ENCODE data around the gene STARD13.

STARD13 gene

DNA sequence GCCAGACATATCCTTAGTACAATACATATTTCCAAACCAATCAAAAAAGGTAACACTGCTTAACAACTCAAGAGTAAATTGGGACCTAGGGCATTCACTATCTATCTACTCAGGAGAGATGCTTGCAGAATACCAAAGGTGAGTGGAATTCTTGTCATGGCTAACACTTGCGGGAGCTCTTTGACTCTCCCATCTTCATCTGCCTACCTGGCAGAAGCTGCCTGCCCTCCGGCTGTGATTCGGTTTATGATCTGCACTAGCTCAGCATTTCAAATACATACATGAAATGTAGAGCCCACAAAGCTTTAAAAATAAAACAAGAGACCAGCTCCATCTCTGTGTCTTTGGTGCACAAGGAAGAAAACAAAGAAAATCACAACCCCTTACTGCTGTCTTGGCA lies 127.3 kb downstream of the STARD13 start:
- in situ Hi-C loops (cut with MboI; ENCODE audit: low sequenced_read_pairs), result no loop called here

DNA sequence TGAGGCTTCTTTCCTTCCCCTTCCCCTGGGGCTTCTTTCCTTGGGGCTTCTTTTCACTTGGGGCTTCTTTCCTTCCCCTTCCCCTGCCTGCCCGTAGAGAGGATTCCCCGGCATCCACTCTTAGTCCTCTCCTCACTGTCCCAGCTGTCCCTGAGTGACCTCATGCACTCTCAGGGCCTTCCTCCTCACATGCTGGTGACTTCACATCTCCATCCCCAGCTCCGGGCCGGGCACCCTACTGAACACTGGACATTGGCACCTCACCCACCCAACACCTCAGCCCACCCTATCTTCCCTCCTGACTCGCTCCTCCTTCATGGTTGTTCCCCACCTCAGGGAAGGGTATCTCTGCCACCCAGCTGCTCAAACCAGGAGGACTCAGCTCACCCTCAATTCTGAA lies 130.6 kb downstream of the STARD13 start:
- in situ Hi-C loops (cut with MboI; ENCODE audit: low sequenced_read_pairs), result no loop called here

DNA sequence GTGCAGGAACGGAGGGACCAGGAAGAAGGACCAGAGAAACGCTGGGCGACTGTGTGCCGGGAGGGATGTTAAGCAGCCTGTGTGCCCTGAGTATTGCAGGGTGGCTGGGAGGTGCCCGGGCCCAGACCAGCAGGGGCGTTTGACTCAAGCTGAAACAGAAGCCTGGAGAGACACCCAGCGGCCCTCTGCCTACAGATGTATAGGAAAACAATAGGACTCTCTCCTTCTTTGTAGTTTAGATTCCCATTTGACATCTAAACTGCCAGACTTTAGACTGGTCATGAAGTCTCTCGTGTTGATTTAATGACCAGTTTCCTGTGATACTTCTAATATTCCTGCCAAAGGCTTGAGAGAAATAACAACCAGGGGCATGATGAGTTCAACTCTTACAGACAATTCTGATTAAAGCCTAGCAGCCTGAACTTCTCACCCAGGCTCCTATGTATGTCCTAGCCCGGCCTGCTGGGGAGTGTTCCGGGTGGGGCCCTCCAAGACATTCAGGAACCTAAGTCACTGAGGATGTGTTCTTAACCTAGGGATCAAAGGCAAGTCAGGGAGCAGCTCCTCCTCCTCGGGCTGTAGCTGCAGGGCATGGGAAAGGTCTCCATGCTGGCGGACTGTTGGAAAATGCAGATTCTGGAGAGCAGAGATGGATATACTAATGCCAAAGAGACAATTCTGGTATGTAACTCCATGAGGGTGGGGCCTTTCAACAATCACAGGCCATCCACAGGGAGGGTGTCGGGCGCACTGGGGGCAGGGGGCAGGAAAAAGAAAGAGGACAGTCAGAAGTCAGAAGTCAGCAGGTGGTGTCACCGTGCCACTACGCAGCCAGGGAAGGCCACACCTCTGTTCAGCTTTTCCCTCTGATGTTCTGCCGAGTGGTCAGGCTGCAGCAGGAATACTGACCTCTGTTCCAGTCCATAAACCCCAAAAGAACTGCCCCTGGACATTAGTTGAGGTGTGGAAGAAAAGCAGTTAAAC lies 131.8 kb downstream of the STARD13 start:
- in situ Hi-C loops (cut with MboI; ENCODE audit: low sequenced_read_pairs), result no loop called here

DNA sequence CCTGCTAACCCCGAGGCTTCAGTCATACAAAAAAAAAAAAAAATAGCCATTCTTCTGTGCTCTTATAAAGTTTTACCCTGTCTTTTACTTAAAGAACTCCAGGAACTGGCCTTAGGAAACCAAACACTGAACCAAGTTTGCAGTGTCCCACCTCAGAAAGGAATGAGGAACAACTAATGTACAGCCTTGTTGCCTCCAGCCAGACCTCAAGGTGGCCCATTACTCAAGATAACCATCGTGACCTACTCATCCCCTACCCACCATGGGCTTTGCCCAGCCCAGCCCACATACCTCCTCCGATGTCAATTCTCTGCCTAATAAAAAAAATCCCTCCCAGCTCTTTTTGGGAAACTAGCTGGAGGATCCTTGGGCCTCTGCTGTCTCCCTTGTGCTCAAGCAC lies 133.2 kb downstream of the STARD13 start:
- in situ Hi-C loops (cut with MboI; ENCODE audit: low sequenced_read_pairs), result no loop called here

DNA sequence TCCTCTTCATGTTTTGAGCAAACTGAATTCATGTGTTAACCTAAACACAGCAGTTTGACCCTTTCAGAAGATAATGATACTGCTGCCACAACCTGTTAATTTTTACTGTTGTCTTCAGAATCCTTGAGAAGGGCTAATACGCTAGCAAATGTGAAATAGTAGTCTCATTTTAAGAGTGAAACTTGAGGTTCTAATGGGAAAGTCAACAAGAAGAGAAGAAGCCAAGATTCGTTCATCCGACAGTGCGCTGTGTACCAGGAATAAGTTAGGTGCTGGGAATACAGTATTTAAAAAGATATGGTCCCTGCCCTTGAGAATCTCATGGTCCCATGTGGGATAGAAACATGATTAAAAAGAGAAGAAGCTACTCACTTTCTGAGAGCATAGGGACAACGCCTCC lies 134.9 kb downstream of the STARD13 start:
- in situ Hi-C loops (cut with MboI; ENCODE audit: low sequenced_read_pairs), result no loop called here

DNA sequence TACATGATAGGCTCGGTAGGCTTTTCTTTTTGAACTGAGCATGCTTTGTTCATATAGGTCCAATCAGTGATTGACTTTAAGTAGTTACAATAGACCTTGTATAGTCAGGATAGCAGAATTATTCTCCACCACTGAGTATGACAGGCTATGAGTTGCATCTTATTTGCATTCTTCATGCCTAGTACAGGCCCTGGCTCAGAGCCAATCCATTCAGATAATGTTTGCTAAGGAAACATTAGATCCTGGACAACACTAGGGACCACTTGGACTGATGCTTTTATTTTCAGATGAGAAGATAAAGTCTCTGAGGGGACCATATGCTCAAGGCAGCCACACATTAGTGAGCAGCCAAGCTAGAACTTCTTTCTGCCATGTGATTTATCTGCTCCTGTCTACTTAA lies 135.4 kb downstream of the STARD13 start:
- in situ Hi-C loops (cut with MboI; ENCODE audit: low sequenced_read_pairs), result no loop called here

DNA sequence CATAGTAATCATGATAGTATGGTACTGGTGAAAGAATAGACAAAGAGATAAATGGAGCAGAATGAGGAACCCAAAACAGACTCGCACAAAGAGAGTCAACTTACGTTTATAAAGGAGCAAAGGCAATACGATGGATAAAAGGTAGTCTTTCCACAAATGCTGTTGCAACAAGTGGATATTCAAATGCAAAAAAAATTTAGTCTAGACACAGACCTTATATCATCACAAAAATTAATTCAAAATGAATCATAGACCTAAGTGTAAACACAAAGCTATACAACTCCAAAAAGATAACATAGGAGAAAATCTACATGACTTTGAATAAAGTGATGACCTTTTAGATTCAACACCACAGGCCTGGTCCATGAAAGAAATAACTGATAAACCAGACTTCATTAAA lies 137.7 kb downstream of the STARD13 start:
- in situ Hi-C loops (cut with MboI; ENCODE audit: low sequenced_read_pairs), result no loop called here

DNA sequence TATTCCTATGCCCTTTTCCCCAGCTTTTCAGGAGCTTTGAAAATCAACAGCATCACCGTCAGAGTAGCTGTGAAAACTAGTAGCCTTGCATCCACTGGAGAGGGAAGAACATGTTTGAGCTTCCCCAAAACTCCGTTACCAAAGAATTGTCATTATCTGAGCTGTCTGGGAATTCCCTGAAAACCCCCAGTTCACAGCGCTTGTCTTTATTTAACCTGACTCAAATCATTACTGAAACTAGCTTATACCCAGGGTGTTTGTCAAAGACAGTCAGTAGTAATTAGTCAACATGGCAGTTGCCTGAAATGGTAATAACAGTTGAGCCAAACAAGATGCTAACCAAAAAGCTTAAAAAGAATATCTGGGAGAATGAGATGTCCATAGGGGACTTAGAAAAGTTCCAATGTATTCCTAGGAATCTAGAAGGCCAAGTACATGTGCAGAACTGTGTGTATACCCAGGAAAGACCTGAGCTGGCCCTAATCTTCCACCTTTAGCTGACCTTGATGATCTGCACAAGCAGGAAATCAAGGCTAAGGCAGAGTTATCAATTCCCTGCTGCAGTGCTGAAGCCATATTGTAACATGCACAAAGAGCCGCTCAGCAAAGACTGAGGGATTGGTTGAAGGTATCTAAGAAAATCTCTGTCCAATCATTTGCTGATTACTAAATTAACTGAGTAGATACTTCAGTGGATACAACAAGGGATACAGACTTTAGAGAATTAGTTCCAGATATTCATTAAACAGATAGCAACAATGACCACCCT lies 138.5 kb downstream of the STARD13 start:
- in situ Hi-C loops (cut with MboI; ENCODE audit: low sequenced_read_pairs), result no loop called here

DNA sequence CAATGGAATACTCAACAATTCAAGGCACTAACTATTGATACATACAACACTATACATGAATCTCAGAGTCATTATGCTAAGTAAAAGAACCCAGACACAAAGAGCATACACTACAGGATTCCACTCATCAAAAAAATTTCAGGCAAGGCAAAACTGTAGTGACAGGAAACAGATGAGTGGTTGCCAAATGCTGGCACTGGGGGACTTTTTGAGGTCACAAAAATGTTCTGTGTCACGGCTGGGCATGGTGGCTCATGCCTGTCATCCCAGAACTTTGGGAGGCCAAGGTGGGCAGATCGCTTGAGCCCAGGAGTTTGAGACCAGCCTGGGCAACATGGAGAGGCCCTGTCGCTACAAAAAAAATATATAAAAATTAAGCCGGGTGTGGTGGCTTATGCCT lies 139.9 kb downstream of the STARD13 start:
- in situ Hi-C loops (cut with MboI; ENCODE audit: low sequenced_read_pairs), result no loop called here

DNA sequence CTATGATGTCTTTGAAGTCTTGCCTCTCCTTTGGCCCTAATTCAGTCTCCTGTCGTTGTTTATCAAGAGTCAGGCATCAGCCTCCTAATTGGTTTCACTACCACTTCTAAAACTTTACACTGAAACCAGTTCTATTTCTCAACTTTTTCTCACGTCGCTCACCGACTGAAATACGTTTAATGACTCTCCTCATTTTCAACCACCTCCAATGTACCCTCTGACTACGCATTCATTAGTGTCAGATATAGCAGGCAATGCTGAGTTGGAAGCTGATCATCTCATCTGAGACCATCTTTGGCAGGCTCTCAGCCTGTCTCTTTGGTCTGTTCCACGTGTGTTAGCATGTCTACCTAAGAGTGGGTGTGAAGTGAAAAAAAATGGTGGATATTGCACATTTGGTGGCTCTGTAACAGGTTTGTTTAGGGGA lies 141.2 kb downstream of the STARD13 start:
- in situ Hi-C loops (cut with MboI; ENCODE audit: low sequenced_read_pairs), result no loop called here

DNA sequence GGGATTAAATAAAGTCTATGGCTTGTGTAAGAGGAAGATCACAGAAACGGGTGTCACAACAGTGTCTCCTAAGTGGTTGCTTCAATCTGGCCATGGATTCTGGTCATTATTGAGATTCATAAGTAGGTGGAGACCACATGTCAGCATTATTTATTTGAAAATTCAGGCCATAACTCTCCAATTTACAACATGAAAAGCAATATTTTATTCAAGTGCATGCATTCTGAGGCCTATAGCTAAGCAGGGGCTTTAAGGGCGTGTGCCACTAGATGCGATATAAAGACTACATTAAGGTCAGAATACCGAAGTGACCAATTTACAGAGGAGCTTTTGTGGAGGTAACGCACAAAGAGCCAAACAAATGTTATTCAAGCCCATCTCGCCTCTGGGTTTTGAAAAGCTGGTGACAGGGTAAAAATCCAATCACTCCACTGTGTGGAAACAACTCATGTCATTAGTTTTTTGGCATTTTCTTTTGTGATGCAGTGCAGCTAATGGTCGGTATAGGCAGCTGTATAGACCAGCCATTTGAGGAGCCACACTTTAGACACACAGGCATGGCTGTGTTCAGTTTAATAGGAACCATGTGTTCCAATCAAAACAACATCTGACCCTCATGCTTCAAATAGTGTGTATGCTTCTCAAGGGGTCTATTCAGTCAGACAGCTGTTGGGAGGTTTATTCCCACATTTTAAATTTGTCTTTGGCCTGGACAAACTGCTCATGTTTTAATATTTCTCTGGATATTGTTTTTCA lies 145.6 kb downstream of the STARD13 start:
- in situ Hi-C loops (cut with MboI; ENCODE audit: low sequenced_read_pairs), result no loop called here

DNA sequence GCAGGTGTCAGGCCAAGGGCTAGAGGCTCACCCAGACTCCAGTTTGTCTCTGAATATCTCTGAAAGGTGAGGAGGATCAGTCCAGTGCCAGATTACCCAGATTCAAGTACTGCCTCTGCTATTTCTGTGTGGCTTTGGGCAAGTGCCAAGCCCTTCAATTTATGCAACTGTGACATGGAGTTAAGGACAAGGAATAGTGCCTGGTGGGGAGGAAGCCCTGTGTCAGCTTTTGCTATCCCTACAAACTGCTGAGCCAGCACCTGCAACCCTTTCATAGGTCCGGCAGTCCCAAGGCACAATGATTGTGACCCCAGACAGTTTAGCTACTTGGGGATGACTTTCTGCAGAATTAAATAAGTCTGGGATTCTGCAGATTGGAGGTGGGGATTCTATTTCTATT lies 146.4 kb downstream of the STARD13 start:
- in situ Hi-C loops (cut with MboI; ENCODE audit: low sequenced_read_pairs), result no loop called here

DNA sequence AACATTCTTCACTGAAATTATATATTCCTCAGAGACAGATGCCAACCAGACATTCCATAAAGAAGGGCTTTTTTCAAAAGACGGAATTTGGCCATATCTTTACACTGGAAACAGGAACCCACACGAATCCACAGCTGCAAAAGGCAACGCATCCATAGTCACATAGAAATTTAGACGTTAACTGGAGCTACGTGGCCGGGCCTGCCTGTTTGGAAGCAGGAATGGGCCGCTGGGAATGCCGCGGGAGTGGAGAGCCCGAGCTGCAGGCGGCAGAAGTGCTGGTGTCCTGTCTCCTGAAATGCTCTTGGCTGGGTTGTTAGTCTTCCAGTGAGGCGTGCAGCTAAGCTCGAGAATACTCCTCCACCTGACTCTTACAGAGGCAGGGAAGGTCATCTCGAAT lies 147.1 kb downstream of the STARD13 start:
- in situ Hi-C loops (cut with MboI; ENCODE audit: low sequenced_read_pairs), result no loop called here

DNA sequence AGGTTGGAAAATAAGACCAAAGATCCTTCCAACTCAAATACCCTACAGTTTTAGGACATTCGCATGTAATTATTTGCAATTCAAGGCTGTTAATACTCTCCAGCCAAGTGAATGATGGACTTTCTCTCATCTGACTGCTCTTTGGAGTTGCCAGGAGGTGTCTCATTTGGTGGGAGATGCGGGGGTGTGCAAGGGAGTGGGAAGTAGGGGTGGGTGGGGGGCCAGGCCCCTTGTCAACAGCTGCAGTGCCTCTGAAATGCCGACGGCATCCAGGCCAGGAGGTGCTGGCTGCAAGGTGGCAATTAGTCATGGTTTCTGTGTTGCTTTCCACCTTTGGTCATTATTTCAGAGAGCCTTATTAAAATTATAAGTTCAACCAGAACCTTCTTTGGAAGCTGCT lies 147.8 kb downstream of the STARD13 start:
- in situ Hi-C loops (cut with MboI; ENCODE audit: low sequenced_read_pairs), result no loop called here

DNA sequence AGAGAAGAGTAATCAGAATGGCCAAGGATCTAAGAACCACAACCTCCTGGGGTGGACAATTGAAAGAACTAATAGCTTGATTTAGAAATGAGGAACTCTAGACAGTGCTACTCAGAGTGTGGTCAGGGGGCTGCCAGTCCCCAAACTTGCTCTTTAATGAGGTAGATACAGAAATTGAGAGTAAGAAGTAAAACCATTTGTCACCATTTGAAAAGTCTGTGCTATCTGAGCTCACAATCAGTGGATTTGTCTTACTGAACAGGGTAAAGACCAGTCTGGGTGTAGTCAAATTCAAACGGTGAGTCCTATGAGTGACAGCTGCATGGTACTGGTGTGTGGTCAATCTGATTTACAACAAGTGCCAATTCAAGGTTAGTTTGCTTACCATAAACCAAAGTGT lies 150.5 kb downstream of the STARD13 start:
- in situ Hi-C loops (cut with MboI; ENCODE audit: low sequenced_read_pairs), result no loop called here

DNA sequence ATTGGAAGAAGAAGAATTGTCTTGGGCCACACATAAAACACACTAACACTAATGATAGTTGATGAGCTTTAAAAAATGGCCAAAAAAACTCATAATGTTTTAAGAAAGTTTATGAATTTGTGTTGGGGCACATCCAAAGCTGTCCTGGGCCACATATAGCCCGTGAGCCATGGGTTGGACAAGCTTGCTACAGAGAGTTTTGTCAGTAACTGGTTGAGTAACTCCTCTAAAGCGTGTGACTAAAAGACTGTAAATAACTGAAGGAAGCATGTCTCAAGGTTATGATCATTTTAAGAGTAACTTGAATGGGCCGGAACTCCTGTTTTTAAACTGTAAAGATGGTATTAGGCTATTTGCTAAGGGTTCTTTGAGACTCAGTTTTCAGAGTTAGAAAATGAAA lies 151.3 kb downstream of the STARD13 start:
- in situ Hi-C loops (cut with MboI; ENCODE audit: low sequenced_read_pairs), result no loop called here

DNA sequence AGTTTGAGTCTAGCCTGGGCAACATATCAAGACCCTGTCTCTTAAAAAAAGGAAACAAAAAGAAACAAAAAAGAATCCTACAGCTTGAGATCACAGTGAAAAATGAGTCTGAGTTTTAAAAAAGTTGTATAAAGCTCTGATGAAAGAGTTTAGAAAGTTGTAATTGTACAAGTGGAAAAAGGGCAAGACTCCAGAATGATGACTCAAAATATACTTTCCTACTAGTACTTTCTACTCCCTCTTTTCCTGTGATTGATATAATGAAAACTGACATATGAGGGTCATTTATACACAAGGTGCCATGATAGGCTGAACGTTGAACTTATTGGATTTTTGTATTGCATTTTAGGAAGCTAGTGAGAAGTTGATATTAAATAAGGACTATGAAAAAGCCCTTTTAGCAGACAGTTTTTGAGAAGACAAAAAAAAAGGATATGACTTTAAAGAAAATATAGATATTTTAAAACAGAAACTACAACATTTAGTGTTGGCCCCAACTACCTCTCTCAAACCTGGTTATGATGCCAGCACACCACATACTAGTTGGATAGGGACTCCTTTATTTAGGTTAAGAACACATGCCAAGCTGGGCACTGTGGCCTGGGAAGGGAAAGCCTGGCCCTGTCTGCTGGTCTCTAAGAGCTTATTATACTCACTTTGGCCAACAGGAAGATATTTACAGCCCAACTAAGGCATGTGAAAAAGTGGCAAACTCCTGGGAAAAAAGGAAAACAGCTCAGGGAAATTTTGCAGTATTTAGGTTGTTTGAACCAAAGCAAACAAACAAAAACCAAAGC lies 152.7 kb downstream of the STARD13 start:
- in situ Hi-C loops (cut with MboI; ENCODE audit: low sequenced_read_pairs), result no loop called here

DNA sequence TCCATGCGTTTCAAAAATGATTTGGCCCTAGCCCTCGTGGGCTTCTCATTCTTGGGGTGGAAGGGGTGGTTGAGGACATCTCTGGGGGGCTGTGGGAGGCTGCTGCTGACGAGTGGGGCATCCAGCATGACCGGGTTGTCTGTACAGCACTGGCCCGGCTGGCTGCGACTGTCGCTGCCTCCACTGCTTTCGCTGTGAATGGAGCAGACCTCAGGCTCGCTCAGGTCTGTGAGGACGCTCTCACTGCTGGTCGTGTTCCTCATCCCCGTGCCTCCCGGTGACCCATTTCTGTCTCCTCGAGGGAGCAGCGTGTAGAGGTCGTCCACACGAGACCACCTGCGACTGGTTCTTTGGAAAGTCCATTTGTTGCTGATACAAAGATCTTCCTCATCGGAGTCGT lies 155.7 kb downstream of the STARD13 start:
- in situ Hi-C loops (cut with MboI; ENCODE audit: low sequenced_read_pairs), result no loop called here

DNA sequence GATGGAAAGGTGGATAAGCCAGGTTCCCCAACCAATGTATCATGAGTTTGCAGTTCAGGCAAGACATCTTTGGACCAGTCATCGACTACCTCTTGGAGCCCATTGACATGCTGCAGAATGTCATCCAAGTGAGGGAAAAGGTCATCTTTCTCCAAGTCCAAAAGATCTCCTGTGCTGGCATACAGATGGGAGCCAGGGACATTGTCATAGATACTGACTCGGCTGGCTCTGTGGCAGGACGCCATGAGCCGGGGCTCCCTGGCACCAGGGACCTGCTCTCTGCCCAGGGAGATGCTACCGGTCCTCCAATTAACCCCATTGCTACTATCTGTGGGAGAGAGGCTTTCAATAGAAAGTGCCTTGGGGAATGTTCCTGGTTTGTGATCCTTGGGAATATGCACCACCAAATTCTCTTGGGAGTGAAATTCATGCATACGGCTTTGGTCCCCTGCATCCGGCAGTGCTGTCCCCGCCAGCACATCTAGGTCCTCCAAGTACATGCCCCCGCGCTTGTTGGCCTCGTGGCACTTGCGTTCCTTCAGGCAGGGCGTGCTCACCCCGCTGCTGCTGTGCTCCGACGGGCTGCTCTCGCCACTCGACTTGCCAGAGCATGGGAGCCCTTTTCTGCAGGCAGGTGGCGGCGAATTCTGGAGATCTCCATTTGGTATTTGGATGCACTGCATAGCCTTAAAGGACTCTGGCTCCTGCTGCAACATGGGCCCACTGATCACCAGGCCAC lies 156.3 kb downstream of the STARD13 start:
- in situ Hi-C loops (cut with MboI; ENCODE audit: low sequenced_read_pairs), result no loop called here

DNA sequence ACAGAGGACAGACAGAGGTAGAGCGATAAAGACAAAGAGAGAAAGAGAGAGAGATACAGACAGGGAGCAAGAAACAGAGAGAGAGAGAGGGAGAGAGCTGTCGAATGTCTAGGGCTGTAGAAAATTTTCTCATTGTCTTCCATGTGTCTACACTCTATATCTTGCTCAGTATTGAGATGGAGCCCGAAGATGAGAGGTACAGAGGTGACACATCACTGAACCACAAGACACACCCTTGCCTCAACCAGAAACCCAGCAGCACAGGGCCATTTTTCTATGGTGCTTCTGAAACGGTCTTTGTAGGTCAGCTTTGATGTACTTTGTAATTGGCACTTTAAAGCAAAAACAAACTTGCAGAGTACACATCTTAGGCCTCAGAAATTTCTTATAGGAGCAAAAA lies 157.4 kb downstream of the STARD13 start:
- in situ Hi-C loops (cut with MboI; ENCODE audit: low sequenced_read_pairs), result no loop called here
